Tibial nerve (tissue), 4 donors: ENCODE results near the gene CABP1. TPM values are rescaled to one million over a fixed set of nuclear protein-coding genes. Genes with fewer than 3 reads are reported as not detected.
"Not testable (repeated sequence)": the region's sequence is repeated elsewhere in the genome, so short reads cannot be mapped to it uniquely, and the experiment has no call there.

Experiments
- DNase-seq, 2 donors: peaks; one replicate each; pipeline ENCODE4 v3.0.0-alpha.2; 2019; ENCODE audit warnings: low spot score in 2 of 2
- H3K27ac ChIP-seq, 4 donors: fragments of 200-600 bp; sonication (generic) in 3 of 4; one replicate each; pipeline ENCODE4 v1.5.1; 2017 to 2019; ENCODE audit warnings: mild to moderate bottlenecking in 1 of 4
- H3K27me3 ChIP-seq, 2 donors: fragments of 200-600 bp; sonication (generic) in 1 of 2; one replicate each; pipeline versions ENCODE4 v1.5.1 to v1.6.0; 2017 to 2019
- H3K36me3 ChIP-seq, 3 donors: fragments of 200-600 bp; sonication (generic); one replicate each; pipeline ENCODE4 v1.5.1; 2018 to 2019
- H3K4me1 ChIP-seq, 4 donors: fragments of 200-600 bp; sonication (generic) in 3 of 4; one replicate each; pipeline ENCODE4 v1.5.1; 2017 to 2019
- H3K4me3 ChIP-seq, 4 donors: fragments of 200-600 bp; sonication (generic) in 3 of 4; one replicate each; pipeline ENCODE4 v1.5.1; 2017 to 2019; ENCODE audit warnings: mild to moderate bottlenecking in 1 of 4, moderate library complexity in 1 of 4
- H3K9me3 ChIP-seq, 4 donors: fragments of 200-600 bp; sonication (generic) in 3 of 4; one replicate each; pipeline ENCODE4 v1.5.1; 2017 to 2019
- CTCF ChIP-seq, 5 experiments: fragments of 200-600 bp in 3 of 5; fragments of 450-650 bp in 2 of 5; sonication (generic) in 3 of 5; IDR thresholded peaks; one replicate each; pipeline ENCODE4 v1.5.1; 2016 to 2019; ENCODE audit warnings: antibody characterized with exemption in 5 of 5, mild to moderate bottlenecking in 3 of 5, moderate library complexity in 2 of 5
- EP300 ChIP-seq, 2 donors: sonication (generic); formaldehyde crosslinking; IDR thresholded peaks; one replicate each; pipeline ENCODE4 v1.6.1; 2017; ENCODE audit warnings: antibody characterized with exemption in 2 of 2, mild to moderate bottlenecking in 1 of 2
- POLR2A ChIP-seq, 2 donors: fragments of 450-650 bp; IDR thresholded peaks; one replicate each; pipeline ENCODE4 v1.6.1; 2017; ENCODE audit warnings: antibody characterized with exemption in 2 of 2, mild to moderate bottlenecking in 2 of 2, moderate library complexity in 2 of 2
- WGBS, 2 donors: methylation state at CpG; one replicate each; pipeline ENCODE4 v1.1.5; 2018; 5-methylcytosine and 5-hydroxymethylcytosine counted together
- total RNA-seq, 4 donors: library from RNA; depleted of rRNA; stranded (reverse); fragments of >200 nt; gene quantifications; one replicate each; pipeline ENCODE4 v1.1.0, GENCODE V29; 2016

The CABP1 gene
- total RNA-seq, 4 donors from 2014 or later: 0.21 to 0.22 TPM; not detected in 2

DNA sequence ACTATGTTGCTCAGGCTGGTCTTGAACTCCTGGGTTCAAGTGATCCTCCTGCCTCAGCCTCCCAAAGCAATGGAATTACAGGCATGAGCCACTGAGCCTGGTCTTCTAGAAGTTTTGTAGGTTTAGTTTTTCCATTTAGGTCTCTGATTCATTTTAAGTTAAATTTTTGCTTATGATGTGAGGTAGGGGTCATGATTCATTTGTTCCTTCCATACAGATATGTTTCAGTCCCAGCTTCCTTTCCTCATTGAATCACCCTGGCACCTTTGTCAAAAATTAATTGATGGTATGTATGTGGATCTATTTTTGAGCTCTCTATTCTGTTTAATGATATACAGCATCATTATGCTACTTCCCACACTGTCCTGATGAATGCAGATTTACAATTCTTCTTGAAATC is 25.6 kb upstream of the CABP1 start:
- H3K36me3 ChIP-seq: no peaks in the 10 kb centered on the region
- no peak for DNase-seq

GRCh38 chr12:120617193-120617592 is 23.2 kb upstream of the CABP1 start:
- not testable (repeated sequence) for H3K27ac ChIP-seq, H3K36me3 ChIP-seq, H3K9me3 ChIP-seq, H3K4me1 ChIP-seq, DNase-seq, H3K4me3 ChIP-seq
- WGBS, 2 donors: 82 to 83% methylated on average over 3 of the region's 3 CpGs
- H3K27me3 ChIP-seq: peaks cover 0 to 31% of the 10 kb centered on the region in 2 donors

More for the DNA sequence above, 25.6 kb upstream of the CABP1 start:
- Histone ChIP-seq H3K9me3 (no peaks in the 10 kb centered on the region), H3K27ac (no peak overlapping the region), H3K27me3 (peaks cover 0 to 18% of the 10 kb centered on the region in 2 donors), H3K4me1 (no peaks in the 10 kb centered on the region), H3K4me3 (no peak overlapping the region)
- TF ChIP-seq CTCF (IDR thresholded peaks at IDR 0.05): no peak
- no peak for TF ChIP-seq EP300 (IDR thresholded peaks at IDR 0.05)
- no peak for TF ChIP-seq POLR2A (IDR thresholded peaks at IDR 0.05)

- not testable (repeated sequence) for H3K4me1 ChIP-seq, H3K9me3 ChIP-seq, H3K27ac ChIP-seq, H3K36me3 ChIP-seq, H3K4me3 ChIP-seq, DNase-seq
- peaks cover 0 to 31% of the 10 kb centered on the region in 2 donors for H3K27me3 ChIP-seq
- WGBS, 2 donors: 92 to 98% methylated on average over 4 of the region's 4 CpGs
Observed at GRCh38 chr12:120617767-120618166, 22.7 kb upstream of the CABP1 start.

DNA sequence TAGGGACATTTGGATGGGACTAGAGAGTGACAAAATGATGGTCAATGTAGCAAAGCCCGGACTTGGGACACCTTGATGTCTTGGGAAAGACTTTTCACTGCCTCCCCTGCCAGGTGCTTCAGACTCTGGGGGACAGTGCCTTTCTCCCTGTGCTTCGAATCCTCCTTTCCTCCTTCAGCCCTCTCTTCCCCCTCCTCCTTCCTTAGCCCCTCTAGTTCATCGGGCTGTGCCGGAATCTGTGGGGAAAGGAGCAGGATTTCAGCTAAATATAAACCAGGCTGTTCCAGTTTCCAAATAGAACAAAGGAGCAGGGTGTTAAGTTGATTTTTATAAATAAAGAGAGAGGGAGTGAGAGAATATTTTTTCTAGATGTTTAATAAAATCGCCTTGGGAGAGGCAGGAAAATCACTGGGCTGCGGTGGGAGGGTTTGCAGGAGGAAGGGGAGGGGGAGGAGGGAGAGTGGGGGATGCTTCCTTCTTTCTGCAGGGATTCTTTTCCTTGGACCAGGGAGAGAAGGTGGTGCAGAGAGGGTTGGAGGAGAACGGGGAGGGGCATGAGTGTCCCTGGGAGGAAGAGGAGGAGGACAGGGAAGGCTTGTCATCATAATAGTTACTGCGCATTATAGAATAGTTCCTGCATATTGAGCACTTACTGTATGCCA is 21.3 kb upstream of the CABP1 start:
- Histone ChIP-seq H3K36me3 (no peaks in the 10 kb centered on the region), H3K9me3 (no peaks in the 10 kb centered on the region), H3K27ac (no peak overlapping the region), H3K4me3 (no peak overlapping the region), H3K27me3 (peaks cover 0 to 31% of the 10 kb centered on the region in 2 donors), H3K4me1 (no peaks in the 10 kb centered on the region)
- 26 to 31% methylated on average over 8 of the region's 8 CpGs for WGBS, 2 donors
- no peak for TF ChIP-seq CTCF (IDR thresholded peaks at IDR 0.05)
- no peak for TF ChIP-seq EP300 (IDR thresholded peaks at IDR 0.05)
- TF ChIP-seq POLR2A (IDR thresholded peaks at IDR 0.05): no peak
- DNase-seq: no peak

GRCh38 chr12:120620624-120621023 is 19.8 kb upstream of the CABP1 start:
- Histone ChIP-seq H3K4me3 (no peak overlapping the region), H3K9me3 (no peaks in the 10 kb centered on the region), H3K36me3 (no peaks in the 10 kb centered on the region), H3K4me1 (no peaks in the 10 kb centered on the region), H3K27me3 (peaks cover 0 to 31% of the 10 kb centered on the region in 2 donors), H3K27ac (no peak overlapping the region)
- TF ChIP-seq CTCF (IDR thresholded peaks at IDR 0.05): no peak
- TF ChIP-seq EP300 (IDR thresholded peaks at IDR 0.05): no peak
- TF ChIP-seq POLR2A (IDR thresholded peaks at IDR 0.05): no peak
- WGBS, 2 donors: 75 to 77% methylated on average over 2 of the region's 2 CpGs
- DNase-seq: no peak

DNA sequence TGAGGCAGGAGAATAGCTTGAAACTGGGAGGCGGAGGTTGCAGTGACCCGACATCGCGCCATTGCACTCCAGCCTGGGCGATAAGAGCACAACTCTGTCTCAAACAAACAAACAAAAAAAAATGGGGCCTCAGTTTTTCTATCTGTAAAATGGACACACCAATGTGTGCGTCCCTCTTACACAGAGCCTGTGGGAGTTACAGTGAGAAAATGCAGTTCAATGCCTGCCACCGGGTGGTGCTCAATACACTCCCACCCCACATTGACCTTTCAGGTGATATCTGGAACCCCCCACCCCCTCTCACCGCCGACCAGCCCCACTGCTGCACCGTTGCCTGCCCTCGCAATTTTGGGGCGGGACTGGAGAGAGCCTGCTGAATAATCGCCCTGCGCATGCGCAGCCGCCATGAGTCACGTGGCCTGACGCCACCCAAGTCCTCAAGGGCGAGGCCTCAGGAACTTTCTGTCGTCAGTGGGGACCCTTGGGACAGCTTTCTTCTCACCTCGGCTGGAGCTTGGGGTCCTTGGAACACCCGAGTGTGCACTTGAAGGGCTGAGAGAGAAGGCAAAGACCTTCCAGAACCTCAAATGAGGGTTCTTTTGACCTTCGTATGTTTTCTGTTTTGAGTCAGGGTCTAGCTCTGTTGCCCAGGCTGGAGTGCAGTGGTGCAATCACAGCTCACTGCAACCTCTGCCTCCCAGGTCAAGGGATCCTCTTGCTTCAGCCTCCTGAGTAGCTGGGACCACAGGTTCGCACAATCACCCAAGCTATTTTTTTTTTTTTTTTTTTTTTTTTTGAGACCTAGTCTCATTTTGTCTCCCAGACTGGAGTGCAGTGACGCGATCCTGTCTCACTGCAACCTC is 14.6 kb upstream of the CABP1 start:
- 81 to 84% methylated on average over 26 of the region's 26 CpGs for WGBS, 2 donors

More for the DNA sequence above, 14.6 kb upstream of the CABP1 start:
- DNase-seq: no peak
- no peaks in the 10 kb centered on the region for H3K4me1 ChIP-seq
- TF ChIP-seq EP300 (IDR thresholded peaks at IDR 0.05) (no peak), CTCF (IDR thresholded peaks at IDR 0.05) (no peak), POLR2A (IDR thresholded peaks at IDR 0.05) (no peak)
- no peaks in the 10 kb centered on the region for H3K36me3 ChIP-seq
- no peak overlapping the region for H3K27ac ChIP-seq
- H3K4me3 ChIP-seq: no peak overlapping the region
- peaks cover 0 to 4% of the 10 kb centered on the region in 2 donors for H3K27me3 ChIP-seq
- no peaks in the 10 kb centered on the region for H3K9me3 ChIP-seq
